Psoas muscle (tissue), 8 donors: Measurements from ENCODE around the gene PAIP2. TPM values are rescaled to one million over a fixed set of nuclear protein-coding genes. Genes with fewer than 3 reads are reported as not detected.

Experiments used
- ATAC-seq, 4 donors: fragments of 200-7000 bp; cut with Tn5 transposase; one replicate each; pipeline ENCODE4 v1.9.1; 2020; ENCODE audit warnings: moderate library complexity in 3 of 4, mild to moderate bottlenecking in 2 of 4
- DNase-seq, 2 donors: peaks; one replicate each; pipeline ENCODE4 v3.0.0-alpha.2; 2020
- H3K27ac ChIP-seq: fragments of 200-600 bp; one replicate; pipeline ENCODE4 v1.8.0; 2022
- H3K27me3 ChIP-seq, 3 donors: fragments of 200-600 bp in 1 of 3; one replicate each; pipeline versions ENCODE4 v1.6.1 to v1.8.0; 2013 to 2022; ENCODE audit warnings: low read length in 2 of 3, mild to moderate bottlenecking in 2 of 3, moderate library complexity in 1 of 3; ENCODE audit not compliant: insufficient read depth in 3 of 3
- H3K36me3 ChIP-seq, 2 donors: fragments of 200-600 bp in 1 of 2; one replicate each; pipeline versions ENCODE4 v1.6.1 to v1.8.0; 2013 to 2022; ENCODE audit warnings: low read depth in 1 of 2, mild to moderate bottlenecking in 1 of 2, moderate library complexity in 1 of 2; ENCODE audit not compliant: insufficient read depth in 1 of 2
- H3K4me1 ChIP-seq: fragments of 200-600 bp; one replicate; pipeline ENCODE4 v1.8.0; 2022
- H3K4me3 ChIP-seq: fragments of 200-600 bp; one replicate; pipeline ENCODE4 v1.8.0; 2022; ENCODE audit warnings: mild to moderate bottlenecking
- H3K9me3 ChIP-seq: fragments of 200-600 bp; one replicate; pipeline ENCODE4 v1.8.0; 2022
- CTCF ChIP-seq: fragments of 200-600 bp; IDR thresholded peaks from one replicate; pipeline ENCODE4 v1.8.0; 2022; ENCODE audit warnings: antibody characterized with exemption
- WGBS, 3 donors: extraction: QIAGEN DNeasy Blood & Tissue Kit; methylation state at CpG; one replicate each; pipeline versions ENCODE4 v1.1.6 to v1.1.7; 2013; 5-methylcytosine and 5-hydroxymethylcytosine counted together
- intact Hi-C, 2 donors: fragments of 100-400 bp; cut with DNase I; formaldehyde crosslinking; loops; one replicate each; pipeline versions ENCODE4 v1.11.0 to v1.14.2; 2022
- polyA plus RNA-seq, 3 donors: library from polyadenylated mRNA; stranded (reverse); fragments of 200-250 nt; gene quantifications; one replicate each; pipeline ENCODE4 v1.2.3, GENCODE V29; 2013
- total RNA-seq, 4 donors: library from RNA; stranded (reverse); fragmentation: NEBNext Ultra II Directional in 2 of 4; extraction: Animal tissue kit (Norgen Biotek cat#: 25700) in 2 of 4; gene quantifications; one replicate each; pipeline versions ENCODE4 v1.2.1 to v1.2.4, GENCODE V29; 2021 to 2023
- donor health status: healthy with polysubstance abuse.
- donor health status: DM: no; HTN: no; CAD: no; lungs with moderate emphysema.
- donor health status: Bipolar disorder and iron deficiency.
- donor health status: healthy.
- donor health status: DM: yes; HTN: yes; CAD: no.
- donor health status: DM: no; HTN: no; CAD: no.
- donor health status: DM: no; HTN: no; CAD: no.
- donor health status: DM: yes; HTN: yes; CAD: no.

The PAIP2 gene
- total and polyA plus RNA-seq, 7 donors = 111 to 252 (median 117) TPM

- H3K9me3 ChIP-seq = no peaks in the 10 kb centered on the region
- H3K4me3 ChIP-seq = peak overlapping the region; percentile 93
- peak; percentile 50 to 63 (median 56) for ATAC-seq
- WGBS, 3 donors = 0 to 1% (median 1%) methylated on average over 46 to 62 of the region's 62 CpGs
- H3K27ac ChIP-seq = peak overlapping the region; percentile 100
- H3K27me3 ChIP-seq = no peaks in the 10 kb centered on the region
- intact Hi-C loops = loop anchor here in 1 of 2 donors (5.0 kb wide), 1 partner anchor 52 kb away; the partner anchor contains the start of gene PAIP2
- peaks cover 0 to 10% of the 10 kb centered on the region in 2 donors for H3K36me3 ChIP-seq
- peak; percentile 81 to 92 for DNase-seq
- peak; percentile 52 for TF ChIP-seq CTCF
- peaks cover 46% of the 10 kb centered on the region for H3K4me1 ChIP-seq
Measured at GRCh38 chr5:139394123-139394653, 52.5 kb downstream of the PAIP2 start.

- peak; percentile 76 to 81 (median 78) for ATAC-seq
- no peaks in the 10 kb centered on the region for H3K9me3 ChIP-seq
- WGBS, 3 donors = 3 to 9% (median 5%) methylated on average over 61 to 76 of the region's 76 CpGs
- intact Hi-C loops = loop anchor here in 1 of 2 donors (5.0 kb wide), 1 partner anchor 53 kb away; the partner anchor contains the start of gene PAIP2
- TF ChIP-seq CTCF = no peak
- H3K27ac ChIP-seq = peak within 1 kb of the TSS; percentile 100
- peaks cover 0 to 12% of the 10 kb centered on the region in 2 donors for H3K36me3 ChIP-seq
- no peaks in the 10 kb centered on the region for H3K27me3 ChIP-seq
- H3K4me3 ChIP-seq = peak within 1 kb of the TSS; percentile 93
- DNase-seq = peak; percentile 81 to 90
- H3K4me1 ChIP-seq = peaks cover 42% of the 10 kb centered on the region
Measured at GRCh38 chr5:139394654-139395566, 53.3 kb downstream of the PAIP2 start, which contains the start of gene PROB1. TSS of gene PROB1 (minus strand) at chr5:139395104. CDS start at chr5:139395081, 23 bp downstream.

GRCh38 chr5:139395844-139396640 is 54.4 kb downstream of the PAIP2 start:
- ATAC-seq (peak; percentile 70 to 76 (median 74)), DNase-seq (peak; percentile 79 to 89)
- WGBS, 3 donors = 30 to 39% (median 36%) methylated on average over 8 of the region's 8 CpGs
- intact Hi-C loops = no loop called here
- no peak for TF ChIP-seq CTCF
- Histone ChIP-seq H3K27ac (peak overlapping the region; percentile 100), H3K36me3 (peaks cover 0 to 18% of the 10 kb centered on the region in 2 donors), H3K4me3 (peak overlapping the region; percentile 93), H3K9me3 (no peaks in the 10 kb centered on the region), H3K4me1 (peaks cover 33% of the 10 kb centered on the region), H3K27me3 (no peaks in the 10 kb centered on the region)

- H3K27me3 ChIP-seq = no peaks in the 10 kb centered on the region
- H3K4me1 ChIP-seq = peaks cover 26% of the 10 kb centered on the region
- H3K9me3 ChIP-seq = no peaks in the 10 kb centered on the region
- peak overlapping the region; percentile 100 for H3K27ac ChIP-seq
- H3K4me3 ChIP-seq = peak overlapping the region; percentile 93
- intact Hi-C loops = no loop called here
- TF ChIP-seq CTCF = no peak
- no peak for ATAC-seq
- H3K36me3 ChIP-seq = peaks cover 0 to 18% of the 10 kb centered on the region in 2 donors
- peak in 1 of 2 donors; percentile 45 for DNase-seq
- 55 to 66% (median 62%) methylated on average over 8 of the region's 8 CpGs for WGBS, 3 donors
Measured at GRCh38 chr5:139396691-139397090, 55.0 kb downstream of the PAIP2 start.
